Activated naive CD4-positive, alpha-beta T cell (primary cell): ENCODE results near the gene QRFP.

Experiments
- DNase-seq, 4 experiments: peaks; one replicate each; lab custom pipeline; 2025; lab: John Stamatoyannopoulos, UW

QRFP gene

DNA sequence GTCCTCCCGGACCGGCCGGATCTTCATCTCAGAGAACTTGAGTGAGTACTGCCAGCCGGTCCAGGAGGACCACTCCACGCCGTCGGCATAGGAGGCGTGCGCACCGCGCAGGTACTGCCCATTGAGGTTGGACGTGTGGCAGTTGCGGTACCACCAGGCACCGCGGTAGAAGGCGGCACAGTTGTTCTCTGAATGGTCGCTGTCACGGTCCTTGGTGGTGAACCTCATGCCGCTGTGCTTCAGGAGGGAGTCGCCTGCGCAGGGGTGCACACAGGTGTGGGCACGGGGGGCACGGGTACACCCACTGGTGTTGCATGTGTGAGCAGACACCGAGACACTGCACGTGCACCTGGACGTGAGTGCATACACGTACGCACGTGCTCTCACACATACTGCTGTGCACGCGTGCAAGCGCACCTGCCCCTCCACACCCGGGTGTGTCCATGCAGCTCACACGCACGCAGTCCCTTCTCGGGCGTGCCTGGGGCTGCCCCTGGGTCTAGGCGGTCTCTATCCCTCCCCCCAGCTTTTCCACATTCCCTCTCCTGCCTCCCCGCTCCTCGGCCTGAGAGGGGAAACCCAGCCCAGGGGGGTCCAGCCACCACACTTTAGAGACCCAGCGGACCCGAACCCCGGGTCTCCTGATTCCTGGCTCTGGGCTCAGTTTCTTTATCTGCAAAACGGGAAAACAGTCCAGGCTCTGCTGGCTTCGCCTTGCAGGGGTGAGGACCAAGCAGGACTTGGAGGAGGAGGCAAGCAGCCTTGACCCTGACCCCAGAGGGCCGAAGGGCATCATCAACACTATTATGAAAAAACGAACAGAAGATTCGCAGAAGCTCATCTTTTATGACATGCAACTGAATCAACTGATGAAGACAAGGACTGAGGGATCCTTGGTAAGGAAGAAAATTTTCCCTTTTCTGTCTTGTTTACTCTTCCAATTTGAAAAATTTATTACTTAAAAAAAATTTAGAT is 7.7 kb upstream of the QRFP start:
- DNase-seq, result no peak

DNA sequence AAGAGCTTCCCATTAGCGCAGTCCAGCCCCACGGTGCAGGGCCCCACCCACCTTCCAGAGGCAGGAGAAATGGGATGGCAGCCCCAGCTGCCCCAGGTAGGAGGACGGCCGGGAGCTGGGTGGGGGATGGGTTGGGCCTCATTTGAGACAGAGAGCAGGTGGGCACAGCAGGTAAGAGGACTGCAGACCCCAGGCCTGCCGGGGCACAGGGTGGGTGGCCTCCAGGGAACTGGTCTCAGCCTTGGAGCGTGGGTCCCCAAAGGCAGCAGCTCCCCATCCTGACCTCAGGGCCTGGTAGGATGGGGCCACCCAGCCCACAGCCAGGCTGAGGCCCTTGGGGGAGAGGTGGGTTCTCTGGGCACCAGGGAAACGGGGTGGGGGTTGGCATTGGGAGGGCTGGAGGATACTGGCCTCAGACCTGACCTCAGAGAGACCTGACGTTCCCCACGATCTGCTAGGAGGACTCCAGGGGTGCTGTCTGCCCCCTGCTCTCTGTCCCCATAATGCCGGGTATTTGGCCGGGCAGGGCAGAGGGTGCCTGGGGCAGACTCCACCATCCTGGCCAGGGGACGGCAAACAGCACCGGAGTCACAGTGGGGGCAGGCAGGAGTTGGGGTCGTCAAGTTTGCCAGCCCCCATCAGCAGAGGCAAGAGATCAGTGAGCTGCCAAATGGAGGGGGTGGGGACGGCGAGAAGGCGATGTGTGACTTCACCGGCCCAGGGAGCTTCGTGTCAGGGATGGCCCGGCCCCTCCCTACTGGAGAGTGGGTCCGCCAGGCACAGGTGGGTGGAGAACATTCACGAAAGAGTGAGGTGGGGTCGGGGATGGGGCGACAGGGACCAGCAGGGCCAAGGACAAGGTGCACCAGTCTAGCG is 6.8 kb upstream of the QRFP start:
- no peak for DNase-seq

DNA sequence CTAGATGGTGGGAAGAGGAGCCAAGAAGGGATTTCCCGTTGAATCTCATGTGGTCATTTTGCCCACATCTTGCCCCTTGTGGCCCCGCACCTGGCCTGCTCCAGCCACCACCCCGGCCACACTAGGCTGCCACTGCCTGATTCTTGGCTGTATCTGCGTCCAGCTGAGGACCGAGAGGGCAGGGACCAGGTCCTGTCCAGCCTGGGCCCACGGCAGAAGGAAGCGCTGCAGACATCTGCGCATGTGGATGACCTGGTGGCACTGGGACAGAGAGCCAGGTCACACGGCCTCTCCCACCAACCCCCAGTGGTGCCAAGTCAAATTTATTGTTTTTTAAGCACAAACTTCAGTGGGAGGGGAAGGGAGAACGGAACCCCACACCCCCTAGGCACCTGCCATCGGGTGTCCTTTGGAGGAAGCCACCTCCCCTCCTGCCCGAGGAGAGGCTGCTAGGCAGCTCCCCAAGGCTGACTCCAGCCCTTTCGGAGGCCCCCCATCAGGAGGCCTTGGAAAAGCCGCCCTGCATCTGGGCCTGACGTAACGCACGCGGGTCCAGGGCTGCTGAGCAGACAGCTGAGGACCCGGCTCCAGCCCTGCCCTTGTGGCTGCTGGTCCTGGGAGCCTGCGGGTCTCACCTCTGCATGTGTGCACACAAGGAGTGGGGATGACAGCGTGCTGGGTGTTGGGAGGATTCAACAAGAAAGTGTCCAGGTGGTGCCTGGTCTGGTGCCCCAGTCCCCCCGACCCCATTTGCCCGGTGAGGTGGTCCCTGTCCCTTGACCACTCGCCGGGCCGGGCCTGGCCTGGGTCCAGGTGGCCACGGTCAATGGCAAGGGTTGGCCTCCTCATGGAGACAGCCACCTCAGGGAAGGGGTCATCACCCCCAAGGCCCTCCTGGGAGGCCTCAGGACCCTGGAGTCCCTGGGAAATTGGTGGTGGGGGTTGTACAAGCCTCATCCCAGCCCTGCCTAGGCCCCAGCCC is 5.9 kb upstream of the QRFP start:
- DNase-seq, result no peak

DNA sequence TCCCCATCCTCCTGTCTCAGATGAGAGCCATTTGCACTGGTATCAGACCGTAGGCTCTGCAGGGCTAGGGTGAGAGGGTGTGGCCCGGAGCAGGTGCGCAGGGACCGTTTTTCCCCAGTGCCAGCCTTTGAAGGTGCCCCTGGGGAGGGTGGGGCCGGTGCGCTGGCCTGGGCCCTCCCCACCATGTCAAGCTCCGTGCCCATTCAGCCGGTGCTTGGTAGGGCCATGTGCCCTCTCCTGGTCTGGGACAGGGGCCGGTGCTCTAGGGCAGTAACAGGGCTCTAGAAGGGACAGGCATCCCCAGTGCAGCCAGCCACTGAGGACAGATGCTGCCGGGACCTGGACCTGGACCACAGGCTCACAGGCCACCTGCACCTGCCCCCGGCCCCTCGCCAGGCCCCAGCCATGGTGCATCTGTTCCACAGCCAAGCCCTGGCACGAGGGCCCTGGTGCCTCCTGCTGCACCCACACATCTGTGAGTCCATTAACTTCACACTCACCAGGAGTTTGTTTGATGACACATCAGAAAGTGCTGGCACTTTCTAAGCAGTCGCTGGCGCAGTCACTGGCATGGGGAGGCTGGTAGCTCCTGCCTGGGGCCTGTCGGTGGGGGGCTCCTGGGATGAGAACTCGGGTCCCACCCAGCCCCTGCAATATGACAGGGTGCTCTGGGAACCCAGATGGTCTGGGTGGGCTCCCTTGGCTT is 5.0 kb upstream of the QRFP start:
- DNase-seq, result no peak

DNA sequence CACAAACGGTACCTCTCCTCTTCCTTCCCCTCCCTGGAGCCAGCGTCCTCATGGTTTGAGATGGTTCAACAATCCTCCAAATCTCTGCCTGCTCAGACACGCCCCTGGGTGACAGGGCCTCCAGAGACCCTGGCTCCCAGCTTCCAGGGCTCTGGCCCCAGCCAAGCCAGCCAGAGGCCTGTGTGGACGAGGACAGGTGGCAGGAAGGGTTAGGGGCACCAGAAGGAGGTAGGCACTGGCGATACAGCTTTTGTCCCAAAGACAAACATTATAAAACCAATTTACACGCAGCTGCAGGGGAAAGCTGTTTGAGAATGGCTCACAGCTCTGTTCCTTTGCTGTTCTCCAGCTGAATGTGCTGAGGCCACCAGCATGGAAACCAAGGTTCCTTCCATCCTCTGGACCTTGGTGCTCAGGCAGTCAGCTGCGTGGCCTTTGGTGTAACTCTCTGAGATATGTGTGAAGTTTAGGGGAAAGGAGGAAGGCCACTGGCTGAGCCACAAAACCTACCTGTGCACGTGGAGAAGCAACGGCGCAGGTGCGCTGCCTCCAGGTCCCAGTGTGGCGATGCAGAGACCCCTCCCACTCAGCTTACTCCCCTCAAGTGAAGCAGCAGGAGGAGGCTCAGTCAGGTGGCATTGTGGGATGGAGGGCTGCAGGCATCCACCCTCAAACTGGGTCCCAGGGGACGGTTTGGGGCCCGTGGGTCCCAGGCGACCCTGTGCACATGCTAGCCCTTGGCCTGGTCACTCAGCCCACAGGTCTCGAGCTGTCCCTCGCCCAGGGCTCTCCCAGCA is 4.3 kb upstream of the QRFP start:
- no peak for DNase-seq

DNA sequence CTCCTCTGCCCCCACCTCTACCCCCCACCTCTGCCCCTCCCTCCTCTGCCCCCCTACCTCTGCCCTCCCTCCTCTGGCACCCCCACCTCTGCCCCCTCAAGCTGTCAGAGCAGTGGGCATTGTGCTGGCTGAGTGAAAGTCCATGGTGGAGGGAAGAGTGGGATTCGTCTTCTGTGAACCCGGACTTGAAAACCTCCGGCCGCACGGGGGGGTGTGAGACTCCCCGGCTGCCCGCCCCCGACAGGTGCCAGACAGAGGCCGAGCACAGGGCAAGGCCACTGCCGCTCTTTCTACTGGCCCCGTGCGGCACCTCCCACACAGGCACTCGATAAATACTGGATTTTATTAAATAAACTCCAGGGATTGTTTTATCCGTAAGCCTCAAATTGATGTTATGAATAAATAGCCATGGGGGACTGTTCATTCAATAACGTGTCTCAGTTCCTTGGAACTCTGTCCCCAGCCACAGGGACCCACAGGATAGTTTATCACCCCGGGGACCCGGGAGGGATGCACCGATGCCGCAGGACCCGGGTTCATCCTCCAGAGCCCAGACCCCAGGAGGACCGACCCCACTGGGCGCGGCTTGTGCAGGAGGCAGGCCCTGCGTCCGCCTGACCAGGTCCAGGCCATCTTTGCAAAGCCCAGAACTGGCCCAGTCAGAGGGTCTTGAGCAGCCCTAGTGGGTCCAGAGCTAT is 2.6 kb upstream of the QRFP start:
- DNase-seq, result no peak

DNA sequence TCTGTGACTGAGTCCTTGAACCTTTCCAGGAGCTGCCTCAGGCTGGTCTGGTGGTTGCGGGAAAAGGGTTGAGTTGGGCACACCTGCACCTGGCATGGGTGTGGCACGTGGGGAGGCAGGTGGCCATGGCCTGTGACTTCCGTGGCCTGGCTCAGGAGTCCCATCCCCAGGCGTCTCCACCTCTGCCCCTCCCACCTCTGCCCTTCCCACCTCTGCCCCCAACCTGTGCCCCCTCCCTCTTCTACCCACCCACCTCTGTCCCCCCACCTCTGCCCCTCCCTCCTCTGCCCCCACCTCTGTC is 1.9 kb upstream of the QRFP start:
- no peak for DNase-seq

DNA sequence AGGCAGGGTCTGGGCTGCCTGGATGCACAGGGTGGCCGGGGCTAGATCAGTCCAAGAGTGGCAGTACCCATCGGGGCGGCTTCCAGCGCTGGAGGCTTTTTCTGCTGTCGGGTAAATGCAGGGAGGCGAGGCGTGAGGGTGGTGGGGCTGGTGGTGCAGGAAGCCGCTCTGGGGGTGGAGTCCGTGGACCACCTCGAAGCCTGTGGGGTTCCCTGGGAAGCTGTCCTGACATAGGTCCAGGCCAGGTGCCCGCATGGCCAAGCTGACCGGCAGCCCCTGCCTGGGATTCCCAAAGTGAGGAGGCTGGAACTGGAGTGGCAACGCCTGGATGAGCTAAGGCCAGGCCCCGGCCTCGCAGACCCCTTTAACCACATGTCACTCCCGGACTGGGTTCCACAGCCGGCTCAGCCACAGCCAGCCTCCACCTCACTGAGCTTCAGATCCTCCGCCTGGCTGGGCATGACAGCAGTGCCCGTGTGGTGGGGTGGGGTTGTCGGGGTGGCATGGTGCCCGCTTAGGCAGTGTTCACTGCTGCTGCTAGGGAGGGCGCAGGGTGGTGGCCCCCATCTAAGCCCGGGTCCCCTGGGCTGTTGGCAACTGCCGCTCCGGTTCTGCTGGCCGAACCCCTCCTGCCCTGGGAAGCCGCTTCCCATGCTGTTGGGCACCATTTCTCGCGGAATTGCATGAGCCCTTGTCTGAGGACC is 1.4 kb upstream of the QRFP start:
- DNase-seq, result no peak

DNA sequence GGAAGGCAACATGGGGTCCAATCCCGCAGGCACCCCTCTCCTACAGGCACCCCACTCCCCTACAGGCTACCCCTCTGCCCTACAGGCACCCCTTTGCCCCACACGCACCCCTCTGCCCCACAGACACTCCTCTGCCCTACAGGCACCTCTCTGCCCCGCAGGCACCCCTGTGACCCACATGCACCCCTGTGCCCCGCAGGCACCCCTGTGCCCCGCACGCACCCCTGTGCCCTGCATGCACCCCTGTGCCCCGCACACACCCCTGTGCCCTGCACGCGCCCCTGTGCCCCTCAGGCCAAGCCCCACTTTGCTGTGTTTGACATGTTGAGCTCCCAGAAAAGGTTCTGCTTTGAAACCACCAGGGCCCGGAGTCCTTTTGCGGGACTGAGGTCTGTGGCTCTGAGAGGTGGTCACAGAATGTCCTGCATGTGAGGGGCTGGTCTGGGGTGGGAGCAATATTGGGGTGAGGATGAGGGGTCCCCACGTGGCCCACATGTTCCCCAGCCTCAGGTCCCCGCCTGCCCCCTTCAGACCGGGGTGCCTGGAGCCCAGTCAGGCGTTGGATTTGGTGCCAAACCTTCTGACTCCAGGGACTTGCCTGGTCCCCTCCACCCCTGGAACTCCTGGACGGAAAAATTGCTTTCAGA is 616 bp upstream of the QRFP start:
- no peak for DNase-seq

DNA sequence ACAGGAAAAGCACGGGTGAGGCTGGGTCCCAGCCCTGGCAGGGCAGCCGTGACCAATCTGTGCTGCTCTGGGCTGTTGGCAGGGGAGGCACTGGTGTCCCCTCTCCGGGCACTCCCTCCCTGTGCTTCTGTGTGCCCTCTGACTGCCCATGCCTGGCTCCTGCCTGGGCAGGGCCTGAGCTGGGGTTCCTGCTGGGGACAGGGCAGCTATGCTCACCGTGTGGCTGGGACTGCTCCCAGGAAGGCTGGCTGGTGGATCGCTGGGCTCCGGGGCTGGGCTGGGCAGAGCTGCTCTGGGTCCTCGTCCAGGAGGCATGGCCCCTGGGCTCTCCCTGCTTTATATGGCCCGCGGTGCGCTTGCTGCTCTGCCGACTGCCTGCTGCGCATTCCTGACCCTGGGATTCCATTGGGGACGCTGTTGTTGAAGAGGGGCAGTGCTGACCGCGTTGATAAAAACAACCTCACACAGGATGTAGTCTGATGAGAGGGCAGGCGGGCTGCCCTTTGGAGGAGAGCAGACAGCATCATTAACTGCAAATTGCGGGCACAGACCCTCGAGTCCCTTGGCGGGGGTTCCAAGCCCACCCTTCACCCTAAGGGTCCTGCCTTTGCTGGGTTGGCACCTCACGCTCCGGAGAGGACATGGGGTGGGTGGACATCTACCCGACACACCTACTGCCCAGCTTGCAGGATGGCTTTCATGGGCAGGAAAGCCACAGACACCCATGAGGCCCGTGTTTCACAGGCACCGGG is 955 bp downstream of the QRFP start:
- no peak for DNase-seq

DNA sequence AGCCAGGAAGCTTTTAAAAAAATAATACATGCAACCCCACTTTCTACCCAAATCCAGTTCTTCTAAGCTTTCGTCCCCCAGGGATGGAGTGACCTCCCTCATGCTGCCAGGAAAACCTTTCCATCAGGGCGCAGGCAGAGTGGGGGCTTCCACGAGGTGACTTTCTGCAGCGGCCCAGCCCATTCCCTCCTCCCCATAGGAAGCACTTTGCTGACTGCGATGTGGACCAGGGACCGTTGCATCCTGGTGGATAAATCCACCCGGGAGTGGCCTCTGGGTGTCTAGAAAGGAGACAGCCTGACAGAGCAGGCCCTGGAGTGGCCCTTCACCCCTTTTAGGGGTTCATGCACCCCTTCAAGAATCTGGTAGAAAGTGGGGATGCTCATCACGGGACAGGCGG is 1.6 kb downstream of the QRFP start:
- DNase-seq, result no peak

DNA sequence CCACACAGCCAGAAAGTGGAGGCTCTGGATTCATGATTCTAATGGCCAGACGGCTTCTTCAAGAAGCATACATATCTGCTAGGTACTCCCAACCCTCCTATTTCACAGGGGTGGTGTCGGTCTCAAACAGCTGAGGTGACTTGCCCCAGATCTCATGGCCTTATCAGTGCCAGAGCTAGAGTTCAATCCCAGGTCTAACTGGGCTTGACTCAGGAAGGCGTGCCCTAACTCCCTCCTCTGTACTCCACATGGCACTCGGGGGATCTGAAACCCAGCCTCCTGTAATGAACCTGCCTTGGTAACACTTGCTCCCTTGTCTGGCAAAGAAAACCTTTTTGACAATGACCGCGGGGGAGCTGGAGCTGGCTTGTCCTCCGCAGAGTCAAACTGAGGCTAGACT is 2.1 kb downstream of the QRFP start:
- no peak for DNase-seq

DNA sequence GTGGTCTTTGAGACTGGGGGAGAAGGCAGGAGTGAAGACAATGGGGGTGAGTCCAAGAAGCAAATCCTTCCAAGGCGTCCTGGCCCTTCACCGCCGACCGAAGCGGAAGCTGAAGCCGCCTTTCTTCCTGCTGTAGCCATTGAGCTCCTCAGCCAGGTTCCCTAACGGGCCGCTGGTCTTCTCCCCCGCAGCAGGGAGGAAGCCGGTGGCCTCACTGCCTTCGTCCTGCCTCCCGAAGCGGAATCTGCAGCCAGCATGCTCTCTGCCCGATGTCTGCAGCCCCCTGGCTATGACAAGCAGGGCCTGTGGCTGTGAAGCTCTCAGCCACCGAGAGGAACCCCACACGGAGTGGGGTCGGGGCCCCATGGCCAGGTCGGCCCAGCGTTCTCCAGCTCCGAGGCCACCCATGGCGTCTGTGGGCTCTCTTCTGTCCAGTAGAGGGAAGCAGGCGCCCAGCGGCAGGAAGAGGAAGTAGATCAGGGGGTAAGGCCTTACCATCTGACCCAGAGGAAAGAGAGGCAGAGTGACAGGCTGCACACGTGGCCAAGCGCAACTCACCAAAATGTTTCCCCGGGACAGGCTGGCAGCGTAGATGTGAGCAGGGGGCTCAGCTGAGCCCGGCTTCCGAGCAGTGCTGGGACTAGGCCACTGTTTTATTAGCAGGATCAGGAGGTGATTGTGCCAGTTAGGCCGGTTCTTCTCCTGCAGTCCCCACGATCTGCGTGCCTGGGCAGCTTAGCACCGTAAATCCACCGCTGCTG is 3.1 kb downstream of the QRFP start:
- no peak for DNase-seq

DNA sequence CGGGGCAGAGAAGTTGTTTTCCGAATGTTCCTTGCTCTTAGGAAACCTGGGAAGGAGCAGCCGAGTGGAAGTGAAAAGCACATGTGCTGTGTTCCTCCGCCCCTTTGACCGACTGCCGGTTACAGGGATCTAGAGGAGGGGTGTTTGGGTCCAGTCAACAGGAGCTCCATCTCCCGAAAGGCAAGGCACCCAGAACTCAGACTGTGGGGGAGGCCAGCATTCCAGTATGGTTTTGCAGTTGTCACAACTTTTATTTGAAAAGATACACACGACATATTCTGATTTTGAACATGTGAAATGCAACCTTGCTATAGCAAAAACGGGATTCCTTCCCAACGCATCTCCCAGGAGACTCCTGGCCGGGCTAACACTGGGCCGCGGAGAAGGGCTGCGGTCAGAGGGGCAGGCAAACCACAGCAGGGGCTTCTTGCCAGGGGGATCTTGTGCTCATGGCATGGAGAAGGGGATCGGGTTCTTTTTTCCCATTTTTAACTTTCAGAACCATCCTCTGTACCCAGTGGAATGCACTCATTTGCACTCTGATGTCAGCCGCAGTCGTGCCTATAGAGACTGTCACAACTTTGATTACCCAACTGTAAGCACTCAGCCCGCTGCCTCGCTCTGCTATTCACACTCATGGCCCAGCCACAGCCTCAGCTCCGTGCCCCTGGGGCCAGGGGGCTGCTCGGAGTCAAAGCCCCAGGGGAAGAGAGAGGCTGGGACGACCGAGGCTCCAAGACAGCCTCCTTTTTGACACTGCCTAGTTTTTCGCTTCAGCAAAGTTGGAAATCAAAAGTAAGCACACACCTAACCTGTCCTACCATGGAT is 3.9 kb downstream of the QRFP start:
- DNase-seq, result no peak

DNA sequence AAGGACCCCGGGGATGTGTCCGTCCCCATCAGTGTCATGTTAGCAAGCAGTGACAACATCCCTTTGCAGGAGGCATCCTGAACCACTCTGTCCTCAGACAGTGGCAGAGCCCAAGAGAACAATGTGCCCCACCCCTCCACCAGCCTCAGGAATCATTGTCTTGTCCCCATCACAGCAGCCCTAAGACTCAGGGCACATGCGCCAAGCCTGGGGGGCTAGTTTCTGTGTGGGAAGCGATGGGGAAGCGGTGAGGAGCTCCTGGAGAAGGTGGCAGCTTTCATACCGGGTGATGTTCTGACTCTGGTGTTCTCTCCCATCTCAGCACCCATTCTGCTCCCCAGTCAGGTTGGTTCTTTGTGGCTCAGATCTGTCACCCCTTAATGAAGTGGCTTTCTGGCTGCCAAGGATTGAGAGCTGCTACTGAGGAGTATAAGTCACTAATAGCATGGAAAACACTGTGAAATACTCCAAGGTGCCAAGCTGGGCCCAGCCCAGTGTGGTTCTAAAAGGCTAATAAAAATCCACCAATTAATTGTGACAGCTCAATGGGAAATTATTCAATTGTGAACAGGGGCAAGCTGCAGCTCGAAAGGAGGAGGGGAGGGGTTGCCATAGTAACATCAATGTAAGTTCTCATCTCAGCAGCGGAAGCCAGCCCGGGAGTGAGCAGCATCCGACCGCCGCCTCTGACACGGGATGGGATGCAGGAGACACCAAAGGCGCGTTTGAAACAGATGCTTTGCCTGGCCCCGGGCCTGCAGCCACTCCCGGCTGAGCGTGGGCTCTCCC is 4.7 kb downstream of the QRFP start:
- no peak for DNase-seq
